MM.1S (cell line): ENCODE data around the gene LRRC71.

Experiments
- EZH2 ChIP-seq: fragments of 300-600 bp; sonication (generic); optimal IDR thresholded peaks from 2 replicates; pipeline ENCODE3; 2017; ENCODE audit warnings: low read depth, mild to moderate bottlenecking, antibody characterized with exemption, low read length, mixed read lengths
- EZH2phosphoT487 ChIP-seq: fragments of 300-600 bp; sonication (generic); IDR thresholded peaks from 2 replicates; pipeline ENCODE4 v1.6.1; 2018; ENCODE audit warnings: antibody characterized with exemption, low read length
- TF ChIP-seq, protein P1 (sequence below): fragments of 300-600 bp; sonication (generic); IDR thresholded peaks from 2 replicates; pipeline ENCODE4 v1.5.1; 2016; ENCODE audit warnings: antibody characterized with exemption, low read length, mixed read lengths

DNA sequence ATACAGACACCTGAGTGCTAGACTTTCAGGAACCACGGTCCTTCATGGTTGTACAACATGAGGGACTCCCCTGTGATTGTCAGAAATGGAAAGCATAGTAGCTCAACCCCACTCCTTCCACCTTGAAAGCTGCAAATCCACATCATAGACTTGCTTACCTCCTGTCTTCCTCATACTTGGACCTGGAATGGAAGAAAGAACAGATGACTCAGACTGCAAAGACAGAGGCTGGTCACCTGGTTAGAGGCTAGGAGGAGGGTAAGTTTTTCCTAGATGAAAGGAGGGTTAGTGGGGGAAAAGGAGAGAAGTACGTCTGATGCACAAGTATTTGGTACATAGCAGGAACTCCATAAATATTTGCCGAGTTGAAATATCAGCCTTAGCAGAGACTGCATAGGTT, 37.2 kb downstream of the LRRC71 start:
- TF ChIP-seq, protein P1, sequence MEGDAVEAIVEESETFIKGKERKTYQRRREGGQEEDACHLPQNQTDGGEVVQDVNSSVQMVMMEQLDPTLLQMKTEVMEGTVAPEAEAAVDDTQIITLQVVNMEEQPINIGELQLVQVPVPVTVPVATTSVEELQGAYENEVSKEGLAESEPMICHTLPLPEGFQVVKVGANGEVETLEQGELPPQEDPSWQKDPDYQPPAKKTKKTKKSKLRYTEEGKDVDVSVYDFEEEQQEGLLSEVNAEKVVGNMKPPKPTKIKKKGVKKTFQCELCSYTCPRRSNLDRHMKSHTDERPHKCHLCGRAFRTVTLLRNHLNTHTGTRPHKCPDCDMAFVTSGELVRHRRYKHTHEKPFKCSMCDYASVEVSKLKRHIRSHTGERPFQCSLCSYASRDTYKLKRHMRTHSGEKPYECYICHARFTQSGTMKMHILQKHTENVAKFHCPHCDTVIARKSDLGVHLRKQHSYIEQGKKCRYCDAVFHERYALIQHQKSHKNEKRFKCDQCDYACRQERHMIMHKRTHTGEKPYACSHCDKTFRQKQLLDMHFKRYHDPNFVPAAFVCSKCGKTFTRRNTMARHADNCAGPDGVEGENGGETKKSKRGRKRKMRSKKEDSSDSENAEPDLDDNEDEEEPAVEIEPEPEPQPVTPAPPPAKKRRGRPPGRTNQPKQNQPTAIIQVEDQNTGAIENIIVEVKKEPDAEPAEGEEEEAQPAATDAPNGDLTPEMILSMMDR, result no peak
- no peak for TF ChIP-seq EZH2phosphoT487
- TF ChIP-seq EZH2, result no peak
